SKM-1 (cell line): ENCODE data around the gene SPATA7.
A peak's percentile ranks its signal among the peaks of the same experiment; 100 is the strongest.

Experiments
- DNase-seq: peaks from one replicate; lab custom pipeline; 2025; ENCODE audit not compliant: unreplicated experiment; lab: John Stamatoyannopoulos, UW

SPATA7 gene

GRCh38 chr14:88411039-88411438, 25.6 kb downstream of the SPATA7 start:
- DNase-seq = no peak

GRCh38 chr14:88417594-88417993, 32.1 kb downstream of the SPATA7 start:
- no peak for DNase-seq

- no peak for DNase-seq
Observed at GRCh38 chr14:88420187-88420586, 34.7 kb downstream of the SPATA7 start.

GRCh38 chr14:88421286-88421685, 35.8 kb downstream of the SPATA7 start:
- DNase-seq = no peak

- no peak for DNase-seq
Observed at GRCh38 chr14:88422047-88422446, 36.6 kb downstream of the SPATA7 start.

GRCh38 chr14:88422919-88423650, 37.6 kb downstream of the SPATA7 start:
- no peak for DNase-seq

- DNase-seq = no peak
Observed at GRCh38 chr14:88424573-88424972, 39.1 kb downstream of the SPATA7 start.

GRCh38 chr14:88426271-88426670, 40.8 kb downstream of the SPATA7 start:
- DNase-seq = no peak

GRCh38 chr14:88430976-88431375, 45.5 kb downstream of the SPATA7 start:
- no peak for DNase-seq

GRCh38 chr14:88437658-88438057, 52.2 kb downstream of the SPATA7 start:
- DNase-seq = no peak

- no peak for DNase-seq
Observed at GRCh38 chr14:88439088-88439487, 53.6 kb downstream of the SPATA7 start.

- DNase-seq = no peak
Observed at GRCh38 chr14:88452231-88452630, 66.8 kb downstream of the SPATA7 start.

GRCh38 chr14:88454886-88455285, 69.4 kb downstream of the SPATA7 start:
- no peak for DNase-seq

- DNase-seq = peak; percentile 5
Observed at GRCh38 chr14:88463318-88463717, 77.9 kb downstream of the SPATA7 start.

GRCh38 chr14:88468406-88468805, 82.9 kb downstream of the SPATA7 start:
- DNase-seq = no peak

- no peak for DNase-seq
Observed at GRCh38 chr14:88470542-88471440, 85.3 kb downstream of the SPATA7 start.

- no peak for DNase-seq
Observed at GRCh38 chr14:88473791-88474190, 88.3 kb downstream of the SPATA7 start.

- no peak for DNase-seq
Observed at GRCh38 chr14:88476214-88476774, 90.8 kb downstream of the SPATA7 start.

- no peak for DNase-seq
Observed at GRCh38 chr14:88476825-88477224, 91.4 kb downstream of the SPATA7 start.

- DNase-seq = no peak
Observed at GRCh38 chr14:88477513-88478250, 92.2 kb downstream of the SPATA7 start.

- DNase-seq = no peak
Observed at GRCh38 chr14:88478931-88479330, 93.5 kb downstream of the SPATA7 start.
